HEK293T (cell line): Measurements from ENCODE around the gene TREML4.

Source experiments
- CTCF ChIA-PET: fragments of 350-600 bp; formaldehyde crosslinking; extraction: SDS; loops from one replicate; lab custom pipeline; 2021; ENCODE audit warnings: antibody characterized with exemption, inconsistent platforms; lab: Yijun Ruan, JAX
- POLR2A ChIA-PET: fragments of 350-600 bp; formaldehyde crosslinking; extraction: SDS; loops from one replicate; lab custom pipeline; 2020; ENCODE audit warnings: antibody characterized with exemption, inconsistent platforms; lab: Yijun Ruan, JAX
- DNase-seq: peaks from one replicate; pipeline ENCODE4 v3.0.0; 2012; ENCODE audit warnings: mixed read lengths; ENCODE audit errors: extremely low spot score
- ARNT ChIP-seq: fragments of 450-650 bp; IDR thresholded peaks from 2 replicates; pipeline ENCODE4 v1.6.1; 2017; ENCODE audit warnings: mild to moderate bottlenecking
- BHLHE40 ChIP-seq: fragments of 450-650 bp; IDR thresholded peaks from 2 replicates; pipeline ENCODE4 v1.6.1; 2016; ENCODE audit warnings: mild to moderate bottlenecking, moderate library complexity, borderline replicate concordance
- CTBP1 ChIP-seq: fragments of 450-650 bp; IDR thresholded peaks from 2 replicates; pipeline ENCODE4 v1.6.1; 2016; ENCODE audit warnings: borderline replicate concordance
- ELF4 ChIP-seq: fragments of 450-650 bp; IDR thresholded peaks from 2 replicates; pipeline ENCODE4 v1.6.1; 2017; ENCODE audit warnings: antibody characterized with exemption
- FOXA1 ChIP-seq: fragments of 450-650 bp; IDR thresholded peaks from 2 replicates; pipeline ENCODE4 v1.6.1; 2016; ENCODE audit warnings: mild to moderate bottlenecking
- FOXK2 ChIP-seq: fragments of 450-650 bp; IDR thresholded peaks from 2 replicates; pipeline ENCODE4 v1.6.1; 2016; ENCODE audit warnings: mild to moderate bottlenecking
- FOXM1 ChIP-seq: fragments of 450-650 bp; IDR thresholded peaks from 2 replicates; pipeline ENCODE4 v1.6.1; 2017; ENCODE audit warnings: mild to moderate bottlenecking, borderline replicate concordance
- HDGF ChIP-seq: fragments of 450-650 bp; IDR thresholded peaks from 2 replicates; pipeline ENCODE4 v1.6.1; 2017; ENCODE audit warnings: antibody characterized with exemption, borderline replicate concordance
- L3MBTL2 ChIP-seq: fragments of 450-650 bp; conservative IDR thresholded peaks from 2 replicates; pipeline ENCODE4 v1.6.1; 2016; ENCODE audit warnings: mild to moderate bottlenecking
- LEF1 ChIP-seq: fragments of 450-650 bp; IDR thresholded peaks from 2 replicates; pipeline ENCODE4 v1.6.1; 2017; ENCODE audit warnings: mild to moderate bottlenecking, borderline replicate concordance
- NFRKB ChIP-seq: fragments of 450-650 bp; IDR thresholded peaks from 2 replicates; pipeline ENCODE4 v1.6.1; 2016; ENCODE audit warnings: mild to moderate bottlenecking, moderate library complexity
- PKNOX1 ChIP-seq: fragments of 450-650 bp; IDR thresholded peaks from 2 replicates; pipeline ENCODE4 v1.6.1; 2016
- SP1 ChIP-seq: fragments of 450-650 bp; IDR thresholded peaks from 2 replicates; pipeline ENCODE4 v1.6.1; 2017
- SUZ12 ChIP-seq: fragments of 450-650 bp; IDR thresholded peaks from 2 replicates; pipeline ENCODE4 v1.6.1; 2016; ENCODE audit warnings: mild to moderate bottlenecking
- TARDBP ChIP-seq: fragments of 450-650 bp; IDR thresholded peaks from 2 replicates; pipeline ENCODE4 v1.6.1; 2016
- ZNF384 ChIP-seq: fragments of 450-650 bp; IDR thresholded peaks from 2 replicates; pipeline ENCODE4 v1.6.1; 2016

TREML4 gene

GRCh38 chr6:41269166-41269565 lies 41.0 kb downstream of the TREML4 start:
- ChIA-PET CTCF (no interaction called here), POLR2A (no interaction called here)
- DNase-seq, result no peak
- TF ChIP-seq ELF4, result no peak
- TF ChIP-seq LEF1, result no peak
- no peak for TF ChIP-seq CTBP1
- no peak for TF ChIP-seq ARNT
- no peak for TF ChIP-seq BHLHE40
- no peak for TF ChIP-seq NFRKB
- TF ChIP-seq FOXM1, result no peak
- no peak for TF ChIP-seq L3MBTL2
- no peak for TF ChIP-seq TARDBP
- no peak for TF ChIP-seq SUZ12
- no peak for TF ChIP-seq PKNOX1
- TF ChIP-seq HDGF, result no peak
- TF ChIP-seq FOXA1, result no peak
- TF ChIP-seq ZNF384, result no peak
- no peak for TF ChIP-seq FOXK2

GRCh38 chr6:41269716-41270115 lies 41.6 kb downstream of the TREML4 start:
- TF ChIP-seq SUZ12, result no peak
- no peak for TF ChIP-seq FOXK2
- no peak for TF ChIP-seq SP1
- no peak for TF ChIP-seq ZNF384
- no peak for TF ChIP-seq ELF4
- TF ChIP-seq FOXA1, result no peak
- no peak for TF ChIP-seq BHLHE40
- TF ChIP-seq PKNOX1, result no peak
- no peak for TF ChIP-seq ARNT
- no peak for TF ChIP-seq TARDBP
- no peak for TF ChIP-seq HDGF
- no peak for TF ChIP-seq FOXM1
- no peak for TF ChIP-seq CTBP1
- no peak for TF ChIP-seq LEF1
- no peak for TF ChIP-seq L3MBTL2
- TF ChIP-seq NFRKB, result no peak
- POLR2A ChIA-PET, result no interaction called here
- CTCF ChIA-PET, result no interaction called here
- no peak for DNase-seq

- DNase-seq, result no peak
- CTCF ChIA-PET, result no interaction called here
- no peak for TF ChIP-seq SP1
- TF ChIP-seq ARNT, result no peak
- no peak for TF ChIP-seq NFRKB
- no peak for TF ChIP-seq FOXK2
- no peak for TF ChIP-seq PKNOX1
- TF ChIP-seq SUZ12, result no peak
- no peak for TF ChIP-seq LEF1
- TF ChIP-seq ELF4, result no peak
- POLR2A ChIA-PET, result no interaction called here
These were observed 43.8 kb downstream of the TREML4 start for GRCh38 chr6:41271901-41272395.

GRCh38 chr6:41272591-41273240 lies 44.6 kb downstream of the TREML4 start:
- POLR2A ChIA-PET, result no interaction called here
- DNase-seq, result no peak
- CTCF ChIA-PET, result no interaction called here
- TF ChIP-seq TARDBP, result no peak

GRCh38 chr6:41273714-41274113 lies 45.6 kb downstream of the TREML4 start:
- CTCF ChIA-PET, result interaction anchor here (1.3 kb wide), 1 partner anchor 33 kb away, joined by 3 read pairs; no protein-coding TSS in a partner anchor
- POLR2A ChIA-PET, result no interaction called here

More at GRCh38 chr6:41273714-41274113, 45.6 kb downstream of the TREML4 start:
- no peak for TF ChIP-seq FOXK2
- no peak for TF ChIP-seq HDGF
- TF ChIP-seq SUZ12, result no peak
- TF ChIP-seq ELF4, result no peak
- TF ChIP-seq TARDBP, result no peak
- TF ChIP-seq CTBP1, result no peak
- no peak for TF ChIP-seq SP1
- no peak for TF ChIP-seq BHLHE40
- TF ChIP-seq NFRKB, result no peak
- TF ChIP-seq FOXM1, result no peak
- TF ChIP-seq FOXA1, result no peak
- TF ChIP-seq ARNT, result no peak
- no peak for TF ChIP-seq ZNF384
- TF ChIP-seq LEF1, result no peak
- TF ChIP-seq L3MBTL2, result no peak
- no peak for TF ChIP-seq PKNOX1
- no peak for DNase-seq
